ENCODE data around the gene DKKL1. TPM values are rescaled to one million over a fixed set of nuclear protein-coding genes. Genes with fewer than 3 reads are reported as not detected.

Gene DKKL1
- total RNA-seq, 1 experiment from 2014 or later = 2.4 TPM

- no peak for ATAC-seq
- TF ChIP-seq NR3C1 (CRISPR knock-in tag; conservative IDR thresholded peaks at IDR 0.05; ENCODE audit: low read depth) (no peak), FOXP1 (CRISPR knock-in tag; IDR thresholded peaks at IDR 0.05; ENCODE audit: borderline replicate concordance) (no peak)
- CTCF ChIA-PET = interaction anchor here (0.8 to 8.4 kb wide), 7 partner anchors 11 to 190 kb away, joined by 3 to 120 read pairs (median 12); partner anchors contain the start of genes DKKL1 and KASH5
Measured at GRCh38 chr19:49415810-49416200, 52.1 kb downstream of the DKKL1 start.

GRCh38 chr19:49417088-49417487 lies 53.4 kb downstream of the DKKL1 start:
- peak; percentile 70 for DNase-seq (ENCODE audit: low spot score)
- POLR2A ChIA-PET = interaction anchor here (0.6 to 2.0 kb wide), 5 partner anchors 14 to 260 kb away, joined by 3 to 13 read pairs (median 3); partner anchors contain the start of genes PRMT1 and TEAD2
- Mint-ChIP-seq H3K4me1 (peaks cover 71% of the 10 kb centered on the region), H3K27me3 (ENCODE audit: low read depth) (peaks cover 40% of the 10 kb centered on the region), H3K36me3 (no peaks in the 10 kb centered on the region), H3K27ac (no peak overlapping the region), H3K4me3 (no peak overlapping the region), H3K9me3 (no peaks in the 10 kb centered on the region)
- CTCF ChIA-PET = interaction anchor here (0.7 to 8.4 kb wide), 29 partner anchors 8 to 423 kb away, joined by 3 to 120 read pairs (median 5); partner anchors contain the start of genes DKKL1, KASH5, RUVBL2 and SLC17A7
- ATAC-seq = peak; percentile 55
- TF ChIP-seq, protein P1, sequence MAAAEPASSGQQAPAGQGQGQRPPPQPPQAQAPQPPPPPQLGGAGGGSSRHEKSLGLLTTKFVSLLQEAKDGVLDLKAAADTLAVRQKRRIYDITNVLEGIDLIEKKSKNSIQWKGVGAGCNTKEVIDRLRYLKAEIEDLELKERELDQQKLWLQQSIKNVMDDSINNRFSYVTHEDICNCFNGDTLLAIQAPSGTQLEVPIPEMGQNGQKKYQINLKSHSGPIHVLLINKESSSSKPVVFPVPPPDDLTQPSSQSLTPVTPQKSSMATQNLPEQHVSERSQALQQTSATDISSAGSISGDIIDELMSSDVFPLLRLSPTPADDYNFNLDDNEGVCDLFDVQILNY (CRISPR knock-in tag; IDR thresholded peaks at IDR 0.05) = 0 out of 2 replicates have a peak, but pooled peaks have one; percentile 33
- TF ChIP-seq, protein P2, sequence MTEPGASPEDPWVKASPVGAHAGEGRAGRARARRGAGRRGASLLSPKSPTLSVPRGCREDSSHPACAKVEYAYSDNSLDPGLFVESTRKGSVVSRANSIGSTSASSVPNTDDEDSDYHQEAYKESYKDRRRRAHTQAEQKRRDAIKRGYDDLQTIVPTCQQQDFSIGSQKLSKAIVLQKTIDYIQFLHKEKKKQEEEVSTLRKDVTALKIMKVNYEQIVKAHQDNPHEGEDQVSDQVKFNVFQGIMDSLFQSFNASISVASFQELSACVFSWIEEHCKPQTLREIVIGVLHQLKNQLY (CRISPR knock-in tag; IDR thresholded peaks at IDR 0.05) = no peak
- no peak for TF ChIP-seq ZNF121 (CRISPR knock-in tag; IDR thresholded peaks at IDR 0.05)
- TF ChIP-seq ZBTB21 (CRISPR knock-in tag; IDR thresholded peaks at IDR 0.05; ENCODE audit: borderline replicate concordance) = no peak
- no peak for TF ChIP-seq NR3C1 (CRISPR knock-in tag; conservative IDR thresholded peaks at IDR 0.05; ENCODE audit: low read depth)

More at GRCh38 chr19:49415810-49416200, 52.1 kb downstream of the DKKL1 start:
- H3K36me3 Mint-ChIP-seq = no peaks in the 10 kb centered on the region
- no peaks in the 10 kb centered on the region for H3K9me3 Mint-ChIP-seq
- POLR2A ChIA-PET = interaction anchor here (0.6 kb wide), 1 partner anchor 15 kb away, joined by 5 read pairs; no protein-coding TSS in a partner anchor
- H3K27ac Mint-ChIP-seq = no peak overlapping the region; the same call in 1 of the 2 replicates
- H3K4me3 Mint-ChIP-seq = no peak overlapping the region
- H3K27me3 Mint-ChIP-seq (ENCODE audit: low read depth) = peaks cover 32% of the 10 kb centered on the region
- H3K4me1 Mint-ChIP-seq = peaks cover 61% of the 10 kb centered on the region
- DNase-seq (ENCODE audit: low spot score) = no peak

GRCh38 chr19:49418511-49418910 lies 54.8 kb downstream of the DKKL1 start:
- H3K36me3 Mint-ChIP-seq = no peaks in the 10 kb centered on the region
- no peak for DNase-seq (ENCODE audit: low spot score)
- no peak for ATAC-seq
- peaks cover 67% of the 10 kb centered on the region for H3K4me1 Mint-ChIP-seq
- H3K27me3 Mint-ChIP-seq (ENCODE audit: low read depth) = peaks cover 54% of the 10 kb centered on the region
- H3K27ac Mint-ChIP-seq = no peak overlapping the region
- ChIA-PET POLR2A (interaction anchor here (0.7 to 2.0 kb wide), 2 partner anchors 15 to 268 kb away, joined by 3 to 13 read pairs; no protein-coding TSS in a partner anchor), CTCF (interaction anchor here (1.1 to 8.4 kb wide), 3 partner anchors 10 to 28 kb away, joined by 4 to 120 read pairs (median 9); partner anchors contain the start of gene KASH5)
- H3K4me3 Mint-ChIP-seq = no peak overlapping the region
- no peaks in the 10 kb centered on the region for H3K9me3 Mint-ChIP-seq
- TF ChIP-seq ZNF138 (CRISPR knock-in tag; conservative IDR thresholded peaks at IDR 0.05) (no peak), HMGA2 (CRISPR knock-in tag; IDR thresholded peaks at IDR 0.05) (no peak), MAX (CRISPR knock-in tag; IDR thresholded peaks at IDR 0.05) (no peak), ZNF423 (CRISPR knock-in tag; IDR thresholded peaks at IDR 0.05) (no peak), RORB (CRISPR knock-in tag; IDR thresholded peaks at IDR 0.05) (no peak), NR3C1 (CRISPR knock-in tag; conservative IDR thresholded peaks at IDR 0.05; ENCODE audit: low read depth) (no peak), SMAD3 (CRISPR knock-in tag; IDR thresholded peaks at IDR 0.05; ENCODE audit: borderline replicate concordance) (no peak), ZNF219 (CRISPR knock-in tag; IDR thresholded peaks at IDR 0.05; ENCODE audit: borderline replicate concordance) (no peak)

GRCh38 chr19:49419173-49419572 lies 55.5 kb downstream of the DKKL1 start:
- H3K36me3 Mint-ChIP-seq = no peaks in the 10 kb centered on the region
- ChIA-PET CTCF (interaction anchor here (1.1 to 8.4 kb wide), 2 partner anchors 24 to 29 kb away, joined by 4 to 120 read pairs; partner anchors contain the start of gene KASH5), POLR2A (no interaction called here)
- no peak overlapping the region for H3K27ac Mint-ChIP-seq
- DNase-seq (ENCODE audit: low spot score) (no peak), ATAC-seq (no peak)
- H3K4me3 Mint-ChIP-seq = no peak overlapping the region
- no peaks in the 10 kb centered on the region for H3K9me3 Mint-ChIP-seq
- H3K27me3 Mint-ChIP-seq (ENCODE audit: low read depth) = peaks cover 55% of the 10 kb centered on the region
- peaks cover 67% of the 10 kb centered on the region for H3K4me1 Mint-ChIP-seq
- TF ChIP-seq TEAD1 (CRISPR knock-in tag; IDR thresholded peaks at IDR 0.05) (no peak), NFATC4 (CRISPR knock-in tag; IDR thresholded peaks at IDR 0.05) (no peak), IRF2 (CRISPR knock-in tag; IDR thresholded peaks at IDR 0.05; ENCODE audit: borderline replicate concordance, low read depth) (no peak), GTF2I (CRISPR knock-in tag; conservative IDR thresholded peaks at IDR 0.05) (no peak), SOX15 (CRISPR knock-in tag; IDR thresholded peaks at IDR 0.05) (no peak), SMAD3 (CRISPR knock-in tag; IDR thresholded peaks at IDR 0.05; ENCODE audit: borderline replicate concordance) (no peak), ZNF317 (CRISPR knock-in tag; IDR thresholded peaks at IDR 0.05; ENCODE audit: borderline replicate concordance, low read depth) (no peak), FOXK1 (CRISPR knock-in tag; IDR thresholded peaks at IDR 0.05) (no peak), ETV6 (CRISPR knock-in tag; IDR thresholded peaks at IDR 0.05) (no peak), ZBTB21 (CRISPR knock-in tag; IDR thresholded peaks at IDR 0.05; ENCODE audit: borderline replicate concordance) (no peak), GRHL2 (CRISPR knock-in tag; IDR thresholded peaks at IDR 0.05; ENCODE audit: insufficient replicate concordance, severe bottlenecking) (no peak), GABPB1 (CRISPR knock-in tag; IDR thresholded peaks at IDR 0.05) (no peak), RORB (CRISPR knock-in tag; IDR thresholded peaks at IDR 0.05) (no peak), ERG (CRISPR knock-in tag; IDR thresholded peaks at IDR 0.05) (no peak)
- TF ChIP-seq, protein P3, sequence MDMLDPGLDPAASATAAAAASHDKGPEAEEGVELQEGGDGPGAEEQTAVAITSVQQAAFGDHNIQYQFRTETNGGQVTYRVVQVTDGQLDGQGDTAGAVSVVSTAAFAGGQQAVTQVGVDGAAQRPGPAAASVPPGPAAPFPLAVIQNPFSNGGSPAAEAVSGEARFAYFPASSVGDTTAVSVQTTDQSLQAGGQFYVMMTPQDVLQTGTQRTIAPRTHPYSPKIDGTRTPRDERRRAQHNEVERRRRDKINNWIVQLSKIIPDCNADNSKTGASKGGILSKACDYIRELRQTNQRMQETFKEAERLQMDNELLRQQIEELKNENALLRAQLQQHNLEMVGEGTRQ (CRISPR knock-in tag; IDR thresholded peaks at IDR 0.05) = no peak
